WTC11 (cell line): ENCODE measurements around the gene THY1. TPM values are rescaled to one million over a fixed set of nuclear protein-coding genes. Genes with fewer than 3 reads are reported as not detected.
A peak's percentile ranks its signal among the peaks of the same experiment; 100 is the strongest.

Source experiments
- ATAC-seq: fragments of 200-7000 bp; cut with Tn5 transposase; 2 replicates; pipeline ENCODE4 v1.10.0; 2021; ENCODE audit warnings: mild to moderate bottlenecking, moderate library complexity
- CTCF ChIA-PET: fragments of 300-600 bp; sonication (Branson Sonifier 250); formaldehyde crosslinking; loops from one replicate; lab custom pipeline; 2021; ENCODE audit warnings: antibody characterized with exemption; lab: Charles Lee
- POLR2A ChIA-PET: fragments of 350-600 bp; sonication (Branson Sonifier 250); formaldehyde crosslinking; loops from one replicate; lab custom pipeline; 2021; ENCODE audit warnings: antibody characterized with exemption; lab: Charles Lee
- DNase-seq: peaks from one replicate; pipeline ENCODE4 v3.0.0; 2021; ENCODE audit warnings: low spot score
- H3K27ac Mint-ChIP-seq: 2 replicates; pipeline ENCODE4 v1.8.0; 2021; ENCODE audit warnings: mixed read lengths
- H3K27me3 Mint-ChIP-seq: 2 replicates; pipeline ENCODE4 v1.8.0; 2021; ENCODE audit warnings: low read depth, mild to moderate bottlenecking, moderate library complexity, mixed read lengths
- H3K36me3 Mint-ChIP-seq: 2 replicates; pipeline ENCODE4 v1.8.0; 2021; ENCODE audit warnings: mixed read lengths
- H3K4me1 Mint-ChIP-seq: 2 replicates; pipeline ENCODE4 v1.8.0; 2022; ENCODE audit warnings: mixed read lengths
- H3K4me3 Mint-ChIP-seq: 2 replicates; pipeline ENCODE4 v1.8.0; 2021; ENCODE audit warnings: mild to moderate bottlenecking, moderate library complexity, mixed read lengths
- H3K9me3 Mint-ChIP-seq: 2 replicates; pipeline ENCODE4 v1.8.0; 2021; ENCODE audit warnings: mixed read lengths
- CTCF ChIP-seq: fragments of 200-600 bp; IDR thresholded peaks from 2 replicates; pipeline ENCODE4 v1.8.0; 2022; ENCODE audit warnings: antibody characterized with exemption
- ELF4 ChIP-seq: sonication (generic); formaldehyde crosslinking; IDR thresholded peaks from 2 replicates; pipeline ENCODE4 v1.8.1; 2022; ENCODE audit warnings: low read depth, mild to moderate bottlenecking, moderate library complexity, missing genetic modification reagents
- EMX1 ChIP-seq: fragments of 250-450 bp; sonication (Bioruptor Pico); IDR thresholded peaks from 2 replicates; pipeline ENCODE4 v1.8.0; 2021; ENCODE audit warnings: mild to moderate bottlenecking
- FOXJ3 ChIP-seq: sonication (generic); formaldehyde crosslinking; IDR thresholded peaks from 2 replicates; pipeline ENCODE4 v1.9.0; 2021; ENCODE audit warnings: missing genetic modification reagents, mild to moderate bottlenecking, borderline replicate concordance
- MLX ChIP-seq: sonication (generic); formaldehyde crosslinking; IDR thresholded peaks from 2 replicates; pipeline ENCODE4 v1.8.1; 2023; ENCODE audit warnings: mild to moderate bottlenecking, missing genetic modification reagents, moderate library complexity
- OVOL2 ChIP-seq: fragments of 250-450 bp; sonication (Bioruptor Pico); IDR thresholded peaks from 2 replicates; pipeline ENCODE4 v1.9.0; 2021; ENCODE audit warnings: mild to moderate bottlenecking, borderline replicate concordance
- PRDM15 ChIP-seq: sonication (generic); formaldehyde crosslinking; IDR thresholded peaks from 2 replicates; pipeline ENCODE4 v1.8.0; 2022; ENCODE audit warnings: missing genetic modification reagents
- PRRX2 ChIP-seq: fragments of 250-450 bp; sonication (Bioruptor Pico); IDR thresholded peaks from 2 replicates; pipeline ENCODE4 v1.8.0; 2021; ENCODE audit warnings: mild to moderate bottlenecking
- RORB ChIP-seq: fragments of 250-450 bp; sonication (Bioruptor Pico); IDR thresholded peaks from 2 replicates; pipeline ENCODE4 v1.9.0; 2021; ENCODE audit warnings: mild to moderate bottlenecking
- TEAD1 ChIP-seq: sonication (generic); formaldehyde crosslinking; IDR thresholded peaks from 2 replicates; pipeline ENCODE4 v1.8.0; 2022; ENCODE audit warnings: mild to moderate bottlenecking, missing genetic modification reagents
- TP53 ChIP-seq: sonication (generic); formaldehyde crosslinking; IDR thresholded peaks from 2 replicates; pipeline ENCODE4 v1.8.1; 2023; ENCODE audit warnings: mild to moderate bottlenecking, missing genetic modification reagents
- USF1 ChIP-seq: sonication (generic); formaldehyde crosslinking; IDR thresholded peaks from 2 replicates; pipeline ENCODE4 v1.8.0; 2022; ENCODE audit warnings: mild to moderate bottlenecking, missing genetic modification reagents
- ZBTB43 ChIP-seq: sonication (generic); formaldehyde crosslinking; IDR thresholded peaks from 2 replicates; pipeline ENCODE4 v1.8.1; 2023; ENCODE audit warnings: mild to moderate bottlenecking, missing genetic modification reagents
- ZNF396 ChIP-seq: fragments of 250-450 bp; sonication (Bioruptor Pico); IDR thresholded peaks from 2 replicates; pipeline ENCODE4 v1.8.0; 2021; ENCODE audit warnings: mild to moderate bottlenecking, moderate library complexity, borderline replicate concordance
- ZNF423 ChIP-seq: fragments of 250-450 bp; sonication (Bioruptor Pico); IDR thresholded peaks from 2 replicates; pipeline ENCODE4 v2.1.2; 2022; ENCODE audit warnings: mild to moderate bottlenecking, moderate library complexity
- total RNA-seq: library from RNA; stranded (reverse); gene quantifications from 3 replicates; pipeline ENCODE4 v1.2.3, GENCODE V29; 2021
- TF ChIP-seq, protein P1 (sequence below): fragments of 250-450 bp; sonication (Bioruptor Pico); IDR thresholded peaks from 2 replicates; pipeline ENCODE4 v1.9.0; 2021; ENCODE audit warnings: mild to moderate bottlenecking
- TF ChIP-seq, protein P2 (sequence below): fragments of 250-450 bp; sonication (Bioruptor Pico); IDR thresholded peaks from 2 replicates; pipeline ENCODE4 v1.9.0; 2021; ENCODE audit warnings: moderate library complexity, mild to moderate bottlenecking, inconsistent platforms, borderline replicate concordance
- TF ChIP-seq, protein P3 (sequence below): sonication (generic); formaldehyde crosslinking; IDR thresholded peaks from 2 replicates; pipeline ENCODE4 v1.8.0; 2022; ENCODE audit warnings: mild to moderate bottlenecking, missing genetic modification reagents

The THY1 gene
- total RNA-seq, 1 experiment from 2014 or later: 325 TPM

DNA sequence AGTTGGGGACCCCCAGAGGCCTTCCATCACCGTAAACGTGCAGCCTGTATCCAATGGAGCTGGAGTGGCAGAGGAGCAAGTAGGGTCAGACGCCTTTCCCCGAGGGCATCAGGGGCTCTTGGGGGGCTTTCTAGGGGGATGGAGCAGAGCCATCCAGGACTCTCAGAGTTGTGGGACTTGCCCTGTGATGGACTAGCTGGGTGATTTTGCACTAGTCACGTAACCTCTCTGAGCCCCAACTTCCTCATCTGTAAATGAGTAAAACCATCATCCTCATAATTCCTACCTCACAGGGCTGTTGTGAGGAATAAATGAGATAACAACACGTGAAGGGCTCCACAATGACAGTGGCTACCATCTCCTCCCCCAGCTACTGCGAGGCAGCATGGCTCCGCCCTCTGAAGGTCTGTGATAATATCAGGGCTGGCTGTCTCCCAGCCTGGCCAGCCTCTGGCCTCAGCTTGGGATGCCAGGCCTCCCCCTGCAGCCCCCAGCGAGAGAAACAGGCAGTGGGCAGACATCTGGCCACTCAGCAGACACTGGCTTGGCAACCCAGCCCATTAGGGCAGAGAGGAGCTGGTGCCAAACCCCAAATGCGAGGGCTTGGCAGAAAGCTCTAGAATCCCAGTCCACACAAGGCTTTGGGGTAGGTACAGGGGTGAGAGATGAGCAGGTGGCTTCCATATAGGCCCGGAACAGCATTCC lies 48.2 kb downstream of the THY1 start:
- CTCF ChIA-PET: interaction anchor here (0.6 to 12.9 kb wide), 36 partner anchors 7 to 346 kb away, joined by 3 to 262 read pairs (median 5); partner anchors contain the start of genes C1QTNF5, HINFP, MFRP and RNF26
- ATAC-seq (no peak), DNase-seq (no peak)
- Mint-ChIP-seq H3K36me3 (no peaks in the 10 kb centered on the region), H3K9me3 (no peaks in the 10 kb centered on the region), H3K4me3 (no peak overlapping the region), H3K27ac (no peak overlapping the region), H3K27me3 (peaks cover 4% of the 10 kb centered on the region; the same call in 1 of the 2 replicates), H3K4me1 (peaks cover 72% of the 10 kb centered on the region)
- peak; percentile 84 for TF ChIP-seq PRDM15 (CRISPR knock-in tag)
- TF ChIP-seq FOXJ3: no peak
- no peak for TF ChIP-seq ZNF396 (CRISPR knock-in tag)
- TF ChIP-seq, protein P1, sequence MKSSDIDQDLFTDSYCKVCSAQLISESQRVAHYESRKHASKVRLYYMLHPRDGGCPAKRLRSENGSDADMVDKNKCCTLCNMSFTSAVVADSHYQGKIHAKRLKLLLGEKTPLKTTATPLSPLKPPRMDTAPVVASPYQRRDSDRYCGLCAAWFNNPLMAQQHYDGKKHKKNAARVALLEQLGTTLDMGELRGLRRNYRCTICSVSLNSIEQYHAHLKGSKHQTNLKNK: no peak
- no peak for TF ChIP-seq TEAD1 (CRISPR knock-in tag)
- POLR2A ChIA-PET: interaction anchor here (1.0 to 1.7 kb wide), 3 partner anchors 13 to 37 kb away, joined by 3 to 4 read pairs (median 3); partner anchors contain the start of gene C1QTNF5

GRCh38 chr11:119373921-119374631 lies 48.9 kb downstream of the THY1 start:
- H3K9me3 Mint-ChIP-seq: no peaks in the 10 kb centered on the region
- DNase-seq: peak; percentile 92
- ChIA-PET POLR2A (interaction anchor here (1.2 to 1.7 kb wide), 2 partner anchors 12 to 36 kb away, joined by 3 to 4 read pairs; no protein-coding TSS in a partner anchor), CTCF (interaction anchor here (0.5 to 12.9 kb wide), 37 partner anchors 9 to 463 kb away, joined by 3 to 262 read pairs (median 5); partner anchors contain the start of genes C1QTNF5, CBL, HINFP and MFRP)
- no peaks in the 10 kb centered on the region for H3K36me3 Mint-ChIP-seq
- ATAC-seq: peak; percentile 71
- no peak overlapping the region for H3K27ac Mint-ChIP-seq
- peaks cover 1% of the 10 kb centered on the region; the same call in 1 of the 2 replicates for H3K27me3 Mint-ChIP-seq
- no peak overlapping the region for H3K4me3 Mint-ChIP-seq
- H3K4me1 Mint-ChIP-seq: peaks cover 74% of the 10 kb centered on the region
- TF ChIP-seq CTCF (peak; percentile 79), RORB (no peak)

DNA sequence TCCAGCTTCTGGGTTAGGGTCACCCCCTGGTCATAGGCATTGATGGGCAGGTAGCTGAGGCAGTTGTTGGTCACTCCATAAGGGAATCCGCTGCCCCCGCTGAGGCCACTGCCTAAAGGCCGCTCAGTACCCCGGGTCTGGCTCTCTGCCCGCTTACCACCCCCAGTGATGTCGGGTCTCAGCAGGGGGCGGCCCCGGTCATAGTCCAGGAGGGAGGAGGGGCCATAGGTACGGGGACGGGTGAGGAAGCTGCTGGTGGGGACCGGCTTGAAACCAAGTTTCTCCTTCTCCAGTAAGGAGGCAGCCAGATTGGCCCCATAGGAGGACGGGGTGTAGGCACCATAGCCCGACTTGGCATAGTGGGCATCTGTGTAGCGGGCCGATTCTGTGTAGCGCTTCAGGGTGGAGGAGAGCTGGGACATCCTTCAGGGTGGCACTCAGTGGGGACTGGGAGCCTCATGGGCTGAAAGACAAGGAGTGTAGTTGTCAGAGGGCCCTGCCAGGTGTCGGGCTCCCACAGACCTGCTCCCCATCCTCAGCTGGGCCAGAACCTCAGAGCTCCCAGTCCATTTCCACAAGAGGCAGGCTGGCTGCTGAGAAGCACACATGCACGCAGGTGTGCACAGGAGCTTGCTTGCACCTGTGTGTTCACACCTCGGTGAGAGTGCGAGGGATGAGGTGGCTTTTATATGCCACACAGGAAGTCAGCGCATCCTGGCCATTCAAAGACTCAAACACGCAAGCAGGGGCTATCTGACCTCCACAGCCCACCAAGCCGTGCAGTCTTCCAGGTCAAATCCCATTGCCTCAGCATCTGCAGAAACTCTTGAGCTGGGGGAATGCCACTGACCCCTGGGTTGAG lies 49.7 kb downstream of the THY1 start:
- peaks cover 70% of the 10 kb centered on the region for H3K4me1 Mint-ChIP-seq
- H3K27ac Mint-ChIP-seq: no peak overlapping the region
- POLR2A ChIA-PET: interaction anchor here (1.7 kb wide), 1 partner anchor 35 kb away, joined by 4 read pairs; no protein-coding TSS in a partner anchor
- TF ChIP-seq PRRX2 (CRISPR knock-in tag) (no peak), ZBTB43 (CRISPR knock-in tag) (no peak), ELF4 (CRISPR knock-in tag) (no peak), ZNF423 (CRISPR knock-in tag) (no peak), OVOL2 (CRISPR knock-in tag) (no peak), MLX (CRISPR knock-in tag) (no peak), EMX1 (CRISPR knock-in tag) (no peak), USF1 (CRISPR knock-in tag) (no peak), TP53 (no peak)
- TF ChIP-seq, protein P2, sequence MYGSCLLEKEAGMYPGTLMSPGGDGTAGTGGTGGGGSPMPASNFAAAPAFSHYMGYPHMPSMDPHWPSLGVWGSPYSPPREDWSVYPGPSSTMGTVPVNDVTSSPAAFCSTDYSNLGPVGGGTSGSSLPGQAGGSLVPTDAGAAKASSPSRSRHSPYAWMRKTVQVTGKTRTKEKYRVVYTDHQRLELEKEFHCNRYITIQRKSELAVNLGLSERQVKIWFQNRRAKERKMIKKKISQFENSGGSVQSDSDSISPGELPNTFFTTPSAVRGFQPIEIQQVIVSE (CRISPR knock-in tag): no peak
- TF ChIP-seq, protein P3, sequence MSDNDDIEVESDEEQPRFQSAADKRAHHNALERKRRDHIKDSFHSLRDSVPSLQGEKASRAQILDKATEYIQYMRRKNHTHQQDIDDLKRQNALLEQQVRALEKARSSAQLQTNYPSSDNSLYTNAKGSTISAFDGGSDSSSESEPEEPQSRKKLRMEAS (CRISPR knock-in tag): no peak

More for the DNA sequence above, 49.7 kb downstream of the THY1 start:
- Mint-ChIP-seq H3K9me3 (no peaks in the 10 kb centered on the region), H3K27me3 (no peaks in the 10 kb centered on the region; the same call in 1 of the 2 replicates), H3K36me3 (no peaks in the 10 kb centered on the region), H3K4me3 (no peak overlapping the region)
- CTCF ChIA-PET: interaction anchor here (0.5 to 12.9 kb wide), 27 partner anchors 8 to 463 kb away, joined by 3 to 262 read pairs (median 6); partner anchors contain the start of genes C1QTNF5, CBL, HINFP and MFRP
- DNase-seq: no peak
- no peak for ATAC-seq
